Colonic mucosa (tissue), 4 donors: ENCODE results near the gene MYO15A. TPM values are rescaled to one million over a fixed set of nuclear protein-coding genes. Genes with fewer than 3 reads are reported as not detected.

Source experiments
- DNase-seq: peaks from one replicate; pipeline ENCODE4 v3.0.0-alpha.2; 2020
- H3K27ac ChIP-seq: fragments of 200-600 bp; one replicate; pipeline ENCODE4 v1.8.0; 2021
- H3K27me3 ChIP-seq: fragments of 200-600 bp; one replicate; pipeline ENCODE4 v1.8.0; 2021
- H3K36me3 ChIP-seq: fragments of 200-600 bp; one replicate; pipeline ENCODE4 v1.8.0; 2021
- H3K4me1 ChIP-seq: fragments of 200-600 bp; one replicate; pipeline ENCODE4 v1.8.0; 2021; ENCODE audit warnings: mild to moderate bottlenecking
- H3K4me3 ChIP-seq: fragments of 200-600 bp; one replicate; pipeline ENCODE4 v1.8.0; 2021
- H3K9ac ChIP-seq, 2 donors: one replicate each; pipeline ENCODE4 v1.7.0; 2013; ENCODE audit warnings: control low read depth in 2 of 2, low read depth in 2 of 2, low read length in 2 of 2
- H3K9me3 ChIP-seq: fragments of 200-600 bp; one replicate; pipeline ENCODE4 v1.8.0; 2021
- CTCF ChIP-seq: fragments of 200-600 bp; IDR thresholded peaks from one replicate; pipeline ENCODE4 v1.8.0; 2022; ENCODE audit warnings: antibody characterized with exemption, mild to moderate bottlenecking
- intact Hi-C: fragments of 100-400 bp; cut with DNase I; formaldehyde crosslinking; loops from one replicate; pipeline ENCODE4 v1.14.1; 2022
- total RNA-seq, 2 donors: library from RNA; stranded (reverse); fragmentation: NEBNext Ultra II Directional in 1 of 2; extraction: Animal tissue kit (Norgen Biotek cat#: 25700) in 1 of 2; gene quantifications; one replicate each; pipeline ENCODE4 v1.2.1, GENCODE V29; 2021
- donor health status: healthy.
- donor health status: DM: no; HTN: no; CAD: no.
- donor health status: DM: no; HTN: no; CAD: no.

Gene MYO15A
- total RNA-seq, 2 donors from 2014 or later, result 1.1 to 1.4 TPM

GRCh38 chr17:18228176-18228682 lies 119.7 kb downstream of the MYO15A start:
- H3K4me3 ChIP-seq, result no peak overlapping the region
- no peak for DNase-seq
- H3K27ac ChIP-seq, result no peak overlapping the region
- no peaks in the 10 kb centered on the region for H3K36me3 ChIP-seq
- TF ChIP-seq CTCF, result no peak
- H3K9me3 ChIP-seq, result no peaks in the 10 kb centered on the region
- intact Hi-C loops, result no loop called here
- H3K9ac ChIP-seq, result no peak overlapping the region
- peaks cover 3% of the 10 kb centered on the region for H3K4me1 ChIP-seq
- no peaks in the 10 kb centered on the region for H3K27me3 ChIP-seq

GRCh38 chr17:18229254-18229653 lies 120.7 kb downstream of the MYO15A start:
- TF ChIP-seq CTCF, result no peak

More at GRCh38 chr17:18229254-18229653, 120.7 kb downstream of the MYO15A start:
- intact Hi-C loops, result no loop called here
- Histone ChIP-seq H3K27ac (no peak overlapping the region), H3K27me3 (no peaks in the 10 kb centered on the region), H3K9me3 (no peaks in the 10 kb centered on the region), H3K4me3 (no peak overlapping the region), H3K36me3 (no peaks in the 10 kb centered on the region), H3K4me1 (peaks cover 3% of the 10 kb centered on the region), H3K9ac (no peak overlapping the region)
- no peak for DNase-seq

Other genes with a start within 250 kb of the MYO15A start
- 10 to 100 TPM; 47.6 to 68.7 TPM for gene TOM1L2, start 136.4 kb upstream of the MYO15A start, total RNA-seq
- gene DRC3, start 135.9 kb upstream of the MYO15A start, total RNA-seq, result 1 to 10 TPM in 1 of 2 donors, under 1 TPM in 1; 0.79 to 1.1 TPM
- gene ATPAF2, start 69.6 kb upstream of the MYO15A start, total RNA-seq, result 10 to 100 TPM; 23.5 to 44.5 TPM
- 1 to 10 TPM; 5.2 to 8.0 TPM for gene GID4, start 69.3 kb upstream of the MYO15A start, total RNA-seq
- 10 to 100 TPM; 25.6 to 36.9 TPM for gene DRG2, start 20.8 kb upstream of the MYO15A start, total RNA-seq
- gene ALKBH5, start 75.1 kb downstream of the MYO15A start, total RNA-seq, result 100 to 1,000 TPM in 1 of 2 donors, 10 to 100 TPM in 1; 94.8 to 130 TPM
- 10 to 100 TPM in 1 of 2 donors, 1 to 10 TPM in 1; 7.8 to 13.1 TPM for gene LLGL1, start 116.9 kb downstream of the MYO15A start, total RNA-seq
- 100 to 1,000 TPM; 263 to 293 TPM for gene FLII, start 150.0 kb downstream of the MYO15A start, total RNA-seq
- 10 to 100 TPM; 13.2 to 15.3 TPM for gene MIEF2, start 151.9 kb downstream of the MYO15A start, total RNA-seq
- 10 to 100 TPM; 27.2 to 45.4 TPM for gene TOP3A, start 206.2 kb downstream of the MYO15A start, total RNA-seq
- gene SMCR8, start 206.5 kb downstream of the MYO15A start, total RNA-seq, result 10 to 100 TPM; 20.5 to 21.4 TPM